T-cell (primary cell): ENCODE data around the gene WBP2NL. TPM values are rescaled to one million over a fixed set of nuclear protein-coding genes. Genes with fewer than 3 reads are reported as not detected.
A peak's percentile ranks its signal among the peaks of the same experiment; 100 is the strongest.

ENCODE experiments used
- ATAC-seq, 4 experiments: fragments of 200-7000 bp in 3 of 4; fragments of 150-1000 bp in 1 of 4; cut with Tn5 transposase; replicated peaks in 1 of 4; 1 replicate in 3 of 4; 2 replicates in 1 of 4; pipeline ENCODE4 v1.10.0; 2021; ENCODE audit warnings: moderate library complexity in 3 of 4, mild to moderate bottlenecking in 2 of 4, moderate number of reproducible peaks in 1 of 4
- CTCF ChIA-PET, 2 donors: fragments of 300-600 bp; sonication (Branson Sonifier 250); formaldehyde crosslinking; loops; one replicate each; lab custom pipeline; 2022; ENCODE audit warnings: antibody characterized with exemption in 2 of 2; lab: Charles Lee
- POLR2A ChIA-PET, 2 donors: fragments of 300-600 bp; sonication (Branson Sonifier 250); formaldehyde crosslinking; loops; one replicate each; lab custom pipeline; 2022; ENCODE audit warnings: antibody characterized with exemption in 2 of 2; lab: Charles Lee
- DNase-seq, 35 experiments: peaks; one replicate each; pipeline versions ENCODE4 v3.0.0 to v3.0.0-alpha.2; 2013 to 2023
- H3K27ac ChIP-seq: one replicate; pipeline ENCODE4 v1.5.1; 2013; ENCODE audit warnings: low read length
- H3K27me3 ChIP-seq, 2 experiments: replicated peaks in 1 of 2; 1 replicate in 1 of 2; 2 replicates in 1 of 2; pipeline versions ENCODE4 v1.6.1 to v1.7.0; 2013; ENCODE audit warnings: low read length in 1 of 2, mixed read lengths in 1 of 2; ENCODE audit not compliant: control insufficient read depth in 2 of 2, insufficient read depth in 2 of 2; ENCODE audit errors: extremely low read depth in 1 of 2
- H3K36me3 ChIP-seq, 2 donors: 1 replicate in 1 of 2; 2 replicates in 1 of 2; pipeline versions ENCODE4 v1.6.1 to v1.7.0; 2013; ENCODE audit warnings: low read length in 1 of 2; ENCODE audit not compliant: control insufficient read depth in 2 of 2, insufficient read depth in 1 of 2; ENCODE audit errors: extremely low read depth in 1 of 2
- H3K4me1 ChIP-seq, 2 experiments: 1 replicate in 1 of 2; 2 replicates in 1 of 2; pipeline versions ENCODE4 v1.6.1 to v1.7.0; 2013; ENCODE audit warnings: low read length in 2 of 2, mixed read lengths in 1 of 2; ENCODE audit not compliant: insufficient read depth in 2 of 2, control insufficient read depth in 1 of 2; ENCODE audit errors: extremely low read depth in 1 of 2
- H3K4me3 ChIP-seq, 2 donors: 1 replicate in 1 of 2; 2 replicates in 1 of 2; pipeline versions ENCODE4 v1.5.1 to v1.7.0; 2013; ENCODE audit warnings: mild to moderate bottlenecking in 2 of 2, low read length in 1 of 2, moderate library complexity in 1 of 2; ENCODE audit not compliant: control insufficient read depth in 1 of 2; ENCODE audit errors: extremely low read depth in 1 of 2
- H3K9me3 ChIP-seq: 2 replicates; pipeline ENCODE4 v1.7.0; 2013
- H3K27ac Mint-ChIP-seq, 2 donors: one replicate each; pipeline ENCODE4 v1.8.0; 2020 to 2021; ENCODE audit warnings: mild to moderate bottlenecking in 2 of 2, mixed read lengths in 2 of 2
- H3K27me3 Mint-ChIP-seq, 2 donors: one replicate each; pipeline ENCODE4 v1.8.0; 2021 to 2022; ENCODE audit warnings: mixed read lengths in 2 of 2
- H3K36me3 Mint-ChIP-seq: one replicate; pipeline ENCODE4 v1.8.0; 2021; ENCODE audit warnings: mixed read lengths
- H3K4me1 Mint-ChIP-seq, 3 donors: one replicate each; pipeline ENCODE4 v1.8.0; 2020 to 2022; ENCODE audit warnings: mixed read lengths in 3 of 3, mild to moderate bottlenecking in 1 of 3
- H3K4me3 Mint-ChIP-seq, 3 donors: one replicate each; pipeline ENCODE4 v1.8.0; 2020 to 2022; ENCODE audit warnings: mild to moderate bottlenecking in 3 of 3, mixed read lengths in 3 of 3, moderate library complexity in 3 of 3
- H3K9me3 Mint-ChIP-seq, 3 donors: one replicate each; pipeline ENCODE4 v1.8.0; 2020 to 2022; ENCODE audit warnings: mixed read lengths in 3 of 3
- WGBS: methylation state at CpG from one replicate; pipeline ENCODE4 v1.1.5; 2013; ENCODE audit warnings: missing lambda C conversion rate; ENCODE audit not compliant: insufficient coverage; 5-methylcytosine and 5-hydroxymethylcytosine counted together
- total RNA-seq, 35 experiments: library from RNA in 6 of 35; stranded (reverse) in 6 of 35; fragments of 120-200 nt in 1 of 35; gene quantifications; one replicate each; pipeline versions ENCODE4 v1.2.1 to v1.2.4 and lab custom pipeline; 2013 to 2026

The WBP2NL gene
- total RNA-seq, 5 donors from 2014 or later (not counting 1 experiment from before 2014, with no cell fraction given), result 1.5 to 2.8 (median 2.2) TPM

- no peaks in the 10 kb centered on the region for H3K9me3 Mint-ChIP-seq
- Histone ChIP-seq H3K36me3 (no peaks in the 10 kb centered on the region), H3K9me3 (no peaks in the 10 kb centered on the region), H3K4me1 (no peaks in the 10 kb centered on the region), H3K4me3 (no peak within 1 kb of the TSS), H3K27ac (no peak within 1 kb of the TSS), H3K27me3 (peaks cover 0 to 40% of the 10 kb centered on the region in 2 experiments)
- DNase-seq (no peak), ATAC-seq (no peak)
- WGBS, result 100% methylated on average over 3 of the region's 8 CpGs
- no peak within 1 kb of the TSS for H3K4me3 Mint-ChIP-seq
- peaks cover 13 to 38% of the 10 kb centered on the region in 2 donors for H3K27me3 Mint-ChIP-seq
- H3K27ac Mint-ChIP-seq, result no peak within 1 kb of the TSS
- H3K4me1 Mint-ChIP-seq, result no peaks in the 10 kb centered on the region
- POLR2A ChIA-PET, result no interaction called here
- CTCF ChIA-PET, result interaction anchor here in 1 of 2 donors (1.9 kb wide), 1 partner anchor 504 kb away, joined by 5 read pairs; no protein-coding TSS in a partner anchor
- H3K36me3 Mint-ChIP-seq, result no peaks in the 10 kb centered on the region
Measured at GRCh38 chr22:41969110-41969646, 29.4 kb upstream of the WBP2NL start, which contains the start of gene SEPTIN3. TSS of gene SEPTIN3 (plus strand) at chr22:41969443. CDS start at chr22:41971493, 2,050 bp downstream.

- Mint-ChIP-seq H3K4me1 (peaks cover 0 to 3% (median 0%) of the 10 kb centered on the region in 3 donors), H3K27ac (no peak overlapping the region), H3K4me3 (no peak overlapping the region), H3K27me3 (peaks cover 17 to 43% of the 10 kb centered on the region in 2 donors), H3K36me3 (no peaks in the 10 kb centered on the region), H3K9me3 (no peaks in the 10 kb centered on the region)
- DNase-seq (no peak), ATAC-seq (no peak)
- H3K36me3 ChIP-seq, result no peaks in the 10 kb centered on the region
- H3K27me3 ChIP-seq, result peaks cover 0 to 46% of the 10 kb centered on the region in 2 experiments
- H3K4me1 ChIP-seq, result no peaks in the 10 kb centered on the region
- 48% methylated on average over 2 of the region's 2 CpGs for WGBS
- no peak overlapping the region for H3K27ac ChIP-seq
- H3K9me3 ChIP-seq, result no peaks in the 10 kb centered on the region
- CTCF ChIA-PET, result no interaction called here
- H3K4me3 ChIP-seq, result no peak overlapping the region
- POLR2A ChIA-PET, result no interaction called here
Measured at GRCh38 chr22:41970601-41971000, 28.0 kb upstream of the WBP2NL start.

- 84% methylated on average over 6 of the region's 11 CpGs for WGBS
Measured at GRCh38 chr22:41971431-41971830, 27.2 kb upstream of the WBP2NL start.

GRCh38 chr22:41974691-41975290 lies 23.8 kb upstream of the WBP2NL start:
- POLR2A ChIA-PET, result interaction anchor here in 1 of 2 donors (0.6 kb wide), 1 partner anchor 307 kb away, joined by 3 read pairs; no protein-coding TSS in a partner anchor
- no peaks in the 10 kb centered on the region for H3K9me3 Mint-ChIP-seq
- no peak overlapping the region for H3K4me3 ChIP-seq
- DNase-seq, result no peak
- peak overlapping the region in 2 of 3 donors; percentile 55 to 72 for H3K4me3 Mint-ChIP-seq
- CTCF ChIA-PET, result no interaction called here
- H3K27me3 ChIP-seq, result peaks cover 3 to 65% of the 10 kb centered on the region in 2 experiments
- peaks cover 24 to 54% of the 10 kb centered on the region in 2 donors for H3K27me3 Mint-ChIP-seq
- peaks cover 0 to 14% of the 10 kb centered on the region in 2 experiments for H3K4me1 ChIP-seq
- no peaks in the 10 kb centered on the region for H3K36me3 ChIP-seq
- no peaks in the 10 kb centered on the region for H3K36me3 Mint-ChIP-seq
- no peak for ATAC-seq
- no peak overlapping the region for H3K27ac ChIP-seq
- peaks cover 0 to 14% (median 5%) of the 10 kb centered on the region in 3 donors for H3K4me1 Mint-ChIP-seq
- WGBS, result no CpG with 5 or more reads among the region's 10 CpGs
- H3K9me3 ChIP-seq, result no peaks in the 10 kb centered on the region
- no peak overlapping the region for H3K27ac Mint-ChIP-seq

More at GRCh38 chr22:41971431-41971830, 27.2 kb upstream of the WBP2NL start:
- Histone ChIP-seq H3K36me3 (no peaks in the 10 kb centered on the region), H3K4me3 (no peak overlapping the region), H3K4me1 (peaks cover 0 to 6% of the 10 kb centered on the region in 2 experiments), H3K27ac (no peak overlapping the region), H3K9me3 (no peaks in the 10 kb centered on the region), H3K27me3 (peaks cover 0 to 53% of the 10 kb centered on the region in 2 experiments)
- H3K27ac Mint-ChIP-seq, result no peak overlapping the region
- no peaks in the 10 kb centered on the region for H3K9me3 Mint-ChIP-seq
- CTCF ChIA-PET, result no interaction called here
- no peaks in the 10 kb centered on the region for H3K36me3 Mint-ChIP-seq
- H3K4me1 Mint-ChIP-seq, result peaks cover 0 to 10% (median 5%) of the 10 kb centered on the region in 3 donors
- POLR2A ChIA-PET, result no interaction called here
- H3K4me3 Mint-ChIP-seq, result no peak overlapping the region
- peaks cover 24 to 50% of the 10 kb centered on the region in 2 donors for H3K27me3 Mint-ChIP-seq
- no peak for DNase-seq
- no peak for ATAC-seq

- H3K27ac Mint-ChIP-seq, result no peak overlapping the region
- peaks cover 24 to 49% of the 10 kb centered on the region in 2 donors for H3K27me3 Mint-ChIP-seq
- H3K36me3 Mint-ChIP-seq, result no peaks in the 10 kb centered on the region
- H3K4me1 Mint-ChIP-seq, result peaks cover 0 to 14% (median 5%) of the 10 kb centered on the region in 3 donors
- no peaks in the 10 kb centered on the region for H3K9me3 Mint-ChIP-seq
- Histone ChIP-seq H3K27ac (no peak overlapping the region), H3K4me1 (peaks cover 0 to 14% of the 10 kb centered on the region in 2 experiments), H3K4me3 (no peak overlapping the region), H3K27me3 (peaks cover 3 to 65% of the 10 kb centered on the region in 2 experiments), H3K9me3 (no peaks in the 10 kb centered on the region), H3K36me3 (no peaks in the 10 kb centered on the region)
- 82% methylated on average over 10 of the region's 12 CpGs for WGBS
- H3K4me3 Mint-ChIP-seq, result peak overlapping the region; percentile 55 to 72 (median 68)
- ChIA-PET CTCF (no interaction called here), POLR2A (interaction anchor here in 1 of 2 donors (0.6 kb wide), 1 partner anchor 308 kb away, joined by 3 read pairs; no protein-coding TSS in a partner anchor)
- DNase-seq (no peak), ATAC-seq (no peak)
Measured at GRCh38 chr22:41975299-41976069, 23.1 kb upstream of the WBP2NL start.
